GM10266 (cell line): ENCODE measurements around the gene STK24.

ENCODE experiments used
- DNase-seq: peaks from one replicate; pipeline ENCODE4 v3.0.0; 2012; ENCODE audit errors: extremely low spot score
- CTCF ChIP-seq: IDR thresholded peaks from 2 replicates; pipeline ENCODE4 v1.5.1; 2012; ENCODE audit warnings: mild to moderate bottlenecking, low read depth; ENCODE audit not compliant: control insufficient read depth, insufficient read depth; ENCODE audit errors: missing control alignments

STK24 gene

GRCh38 chr13:98443329-98443728 is 133.6 kb downstream of the STK24 start:
- no peak for DNase-seq
- TF ChIP-seq CTCF = no peak

DNA sequence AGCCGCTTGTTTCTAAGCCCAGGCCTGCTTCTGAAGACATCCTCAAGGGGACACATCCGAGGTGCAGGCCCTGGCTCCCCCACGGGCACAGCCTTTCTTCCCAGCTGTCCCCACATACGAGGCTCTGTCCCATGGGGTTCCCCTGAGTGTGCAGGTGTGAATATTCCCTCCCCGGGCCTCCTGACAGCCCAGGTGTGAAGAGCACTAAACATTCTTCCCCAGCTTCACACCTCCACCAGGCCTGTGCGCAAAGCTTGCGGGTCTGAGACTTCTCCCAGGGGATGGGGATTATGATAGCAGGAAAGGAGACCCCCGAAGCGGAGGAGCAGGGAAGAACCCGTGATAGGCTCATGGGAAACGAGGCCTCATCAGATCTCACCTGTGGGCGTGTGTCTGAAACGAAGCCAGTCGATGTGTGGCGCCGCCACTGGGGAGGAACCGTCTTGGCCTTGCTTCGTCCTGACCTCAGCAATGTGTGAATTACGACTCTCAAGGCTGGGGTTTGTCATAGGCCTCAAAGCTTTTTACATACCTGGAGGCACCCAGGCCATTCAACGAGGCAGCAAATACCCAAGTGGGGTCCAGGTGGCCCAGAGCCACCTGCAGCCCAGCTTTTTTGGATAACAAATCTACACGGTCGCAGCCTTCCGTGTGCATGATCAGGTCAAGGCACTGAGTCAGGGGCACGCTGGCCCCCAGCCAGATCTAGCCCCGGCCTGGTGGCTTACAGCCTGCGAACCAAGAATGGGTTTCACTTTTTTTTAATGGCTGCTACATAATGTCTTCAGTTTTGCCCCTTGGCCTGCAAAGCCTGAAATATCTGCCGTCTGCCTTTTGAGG is 134.3 kb downstream of the STK24 start:
- DNase-seq = no peak
- TF ChIP-seq CTCF = no peak

DNA sequence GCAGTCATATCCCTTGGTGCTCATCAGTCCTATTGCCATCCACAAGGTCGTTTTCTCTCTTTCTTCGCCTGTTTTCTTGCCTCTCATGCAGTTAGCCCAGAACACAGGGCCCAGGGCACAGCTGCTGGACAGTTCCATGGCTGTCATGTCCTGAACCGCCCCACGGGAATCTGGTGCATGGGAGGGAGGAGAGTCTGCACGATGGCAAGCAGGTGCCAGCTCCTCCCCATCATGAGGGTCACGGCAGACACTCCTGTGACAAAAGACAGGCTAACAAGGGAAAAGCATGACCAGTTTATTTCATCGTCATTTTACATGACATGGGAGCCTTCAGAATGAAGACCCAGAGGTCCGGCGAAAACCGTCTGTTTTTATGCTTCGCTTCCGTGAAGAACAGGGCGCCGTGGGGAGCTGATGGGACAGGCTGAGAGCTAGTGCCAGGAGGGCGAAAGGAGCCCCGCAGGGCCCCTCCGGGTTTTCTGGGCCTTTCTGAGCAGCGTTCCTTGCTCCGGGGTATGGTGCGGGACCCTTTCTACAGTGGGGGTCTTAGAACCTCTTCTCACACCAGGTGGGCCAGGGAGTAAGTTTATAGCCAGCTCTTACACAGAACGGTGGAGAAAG is 135.7 kb downstream of the STK24 start:
- DNase-seq = no peak
- TF ChIP-seq CTCF = no peak

DNA sequence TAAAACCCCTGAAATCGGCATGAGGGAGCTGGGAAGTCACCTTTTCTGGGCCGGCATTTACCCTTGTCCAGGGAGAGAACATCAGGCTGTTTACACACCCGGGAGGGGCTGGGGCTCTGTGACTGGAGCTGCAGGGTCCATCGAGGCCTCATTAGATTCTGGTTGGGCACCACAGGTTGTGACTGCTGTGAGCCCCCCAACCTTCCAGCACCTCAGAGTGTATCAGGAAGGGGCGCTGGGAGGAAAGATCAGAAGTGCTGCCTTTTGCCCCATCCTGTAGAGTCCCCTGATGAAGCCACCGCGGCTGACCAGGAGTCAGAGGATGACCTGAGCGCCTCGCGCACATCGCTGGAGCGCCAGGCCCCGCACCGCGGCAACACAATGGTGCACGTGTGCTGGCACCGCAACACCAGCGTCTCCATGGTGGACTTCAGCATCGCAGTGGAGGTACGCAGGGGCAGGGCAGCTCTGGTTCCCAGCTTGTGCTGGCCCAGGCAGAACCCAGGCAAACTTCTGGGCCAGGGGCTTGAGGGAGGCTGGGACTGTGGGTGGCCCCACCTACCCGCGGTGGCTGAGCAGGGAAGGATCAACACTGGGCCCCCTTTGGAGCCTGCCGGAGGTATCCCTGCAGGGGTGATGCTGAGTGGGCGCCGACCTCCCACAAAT is 136.4 kb downstream of the STK24 start:
- no peak for TF ChIP-seq CTCF
- DNase-seq = no peak

- DNase-seq = no peak
- no peak for TF ChIP-seq CTCF
These were observed 137.0 kb downstream of the STK24 start for GRCh38 chr13:98439896-98440295.

- DNase-seq = no peak
- no peak for TF ChIP-seq CTCF
These were observed 137.6 kb downstream of the STK24 start for GRCh38 chr13:98439126-98439828.
